Subcutaneous abdominal adipose tissue (tissue), 5 donors: ENCODE measurements around the gene KLHL29.
A peak's percentile ranks its signal among the peaks of the same experiment; 100 is the strongest.

Source experiments
- H3K27ac ChIP-seq: one replicate; pipeline ENCODE4 v1.7.0; 2013; ENCODE audit warnings: low read depth, mild to moderate bottlenecking, inconsistent platforms, low read length, moderate library complexity
- H3K27me3 ChIP-seq, 5 donors: one replicate each; pipeline ENCODE4 v1.7.0; 2013; ENCODE audit warnings: low read length in 5 of 5, inconsistent platforms in 1 of 5; ENCODE audit not compliant: control insufficient read depth in 5 of 5, insufficient read depth in 4 of 5
- H3K36me3 ChIP-seq, 5 donors: one replicate each; pipeline ENCODE4 v1.7.0; 2013; ENCODE audit warnings: low read length in 5 of 5; ENCODE audit not compliant: control insufficient read depth in 5 of 5, insufficient read depth in 5 of 5
- H3K4me1 ChIP-seq, 5 donors: one replicate each; pipeline ENCODE4 v1.7.0; 2013; ENCODE audit warnings: low read length in 5 of 5, mild to moderate bottlenecking in 3 of 5, moderate library complexity in 1 of 5; ENCODE audit not compliant: control insufficient read depth in 5 of 5, insufficient read depth in 5 of 5
- H3K4me3 ChIP-seq, 5 donors: one replicate each; pipeline ENCODE4 v1.7.0; 2013; ENCODE audit warnings: low read length in 5 of 5, low read depth in 1 of 5
- H3K9ac ChIP-seq, 5 donors: one replicate each; pipeline ENCODE4 v1.7.0; 2013; ENCODE audit warnings: low read length in 5 of 5, mild to moderate bottlenecking in 4 of 5, moderate library complexity in 3 of 5
- H3K9me3 ChIP-seq, 5 donors: one replicate each; pipeline ENCODE4 v1.7.0; 2013; ENCODE audit warnings: low read length in 5 of 5; ENCODE audit not compliant: control insufficient read depth in 5 of 5
- donor health status: healthy.
- donor health status: healthy.
- donor health status: healthy.
- donor health status: healthy.
- donor health status: healthy.

The KLHL29 gene

DNA sequence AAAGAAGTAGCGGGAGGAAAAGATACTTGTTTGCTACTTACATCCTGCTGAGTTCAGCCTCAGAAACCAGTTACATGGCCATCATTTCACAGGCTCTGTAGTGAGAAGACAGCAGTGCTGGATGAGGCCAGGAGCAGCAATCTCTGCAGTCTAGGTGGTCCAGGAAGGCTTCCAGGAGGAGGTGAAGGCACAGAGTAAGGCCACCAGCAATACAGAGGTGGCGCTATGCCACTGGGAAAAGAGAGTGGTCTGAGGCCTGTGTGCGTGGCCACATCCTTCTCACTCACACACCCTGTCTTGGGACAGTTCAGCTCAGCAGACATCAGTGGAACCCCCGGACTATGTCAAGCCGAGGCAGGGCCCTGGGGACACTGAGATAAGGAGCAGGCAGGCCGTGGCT is 162.7 kb downstream of the KLHL29 start:
- Histone ChIP-seq H3K27ac (no peak overlapping the region), H3K9me3 (no peaks in the 10 kb centered on the region), H3K9ac (no peak overlapping the region), H3K27me3 (no peaks in the 10 kb centered on the region), H3K36me3 (no peaks in the 10 kb centered on the region), H3K4me3 (no peak overlapping the region), H3K4me1 (peaks cover 4 to 41% (median 29%) of the 10 kb centered on the region in 5 donors)

DNA sequence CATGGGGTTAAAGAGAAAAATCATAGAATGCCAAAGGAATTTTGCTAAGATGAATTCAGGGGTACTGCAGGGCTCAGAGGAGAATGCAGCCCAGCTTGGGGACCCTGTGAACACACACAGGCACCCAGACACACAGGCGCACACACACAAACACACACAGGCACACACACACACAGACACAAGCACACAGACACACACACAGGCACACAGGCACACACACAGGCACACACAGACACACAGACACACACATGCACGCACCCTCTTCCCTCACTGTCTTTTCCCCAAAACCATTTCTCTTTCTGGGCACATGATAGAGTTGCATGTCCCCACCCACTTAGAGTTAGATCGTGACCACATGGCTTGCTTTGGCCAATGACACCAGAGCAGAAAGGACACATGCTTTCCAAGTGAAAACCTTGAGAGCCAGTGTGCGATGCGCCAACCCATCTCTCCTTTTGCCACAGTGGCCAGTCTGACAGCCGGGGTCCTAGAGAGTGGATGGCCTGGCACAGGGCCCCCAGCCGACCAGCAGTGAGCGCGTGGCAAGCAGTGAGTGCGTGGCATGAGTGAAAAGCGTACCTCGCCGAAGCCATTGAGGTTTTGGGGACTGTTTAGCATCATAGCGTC is 163.3 kb downstream of the KLHL29 start:
- Histone ChIP-seq H3K9ac (no peak overlapping the region), H3K4me3 (no peak overlapping the region), H3K27ac (no peak overlapping the region), H3K9me3 (no peaks in the 10 kb centered on the region), H3K4me1 (peaks cover 4 to 35% (median 23%) of the 10 kb centered on the region in 5 donors), H3K27me3 (no peaks in the 10 kb centered on the region), H3K36me3 (no peaks in the 10 kb centered on the region)

- Histone ChIP-seq H3K4me3 (no peak overlapping the region), H3K27ac (no peak overlapping the region), H3K4me1 (peaks cover 2 to 36% (median 24%) of the 10 kb centered on the region in 5 donors), H3K27me3 (no peaks in the 10 kb centered on the region), H3K9me3 (no peaks in the 10 kb centered on the region), H3K9ac (no peak overlapping the region), H3K36me3 (no peaks in the 10 kb centered on the region)
These were observed 164.1 kb downstream of the KLHL29 start for GRCh38 chr2:23549051-23549450.

DNA sequence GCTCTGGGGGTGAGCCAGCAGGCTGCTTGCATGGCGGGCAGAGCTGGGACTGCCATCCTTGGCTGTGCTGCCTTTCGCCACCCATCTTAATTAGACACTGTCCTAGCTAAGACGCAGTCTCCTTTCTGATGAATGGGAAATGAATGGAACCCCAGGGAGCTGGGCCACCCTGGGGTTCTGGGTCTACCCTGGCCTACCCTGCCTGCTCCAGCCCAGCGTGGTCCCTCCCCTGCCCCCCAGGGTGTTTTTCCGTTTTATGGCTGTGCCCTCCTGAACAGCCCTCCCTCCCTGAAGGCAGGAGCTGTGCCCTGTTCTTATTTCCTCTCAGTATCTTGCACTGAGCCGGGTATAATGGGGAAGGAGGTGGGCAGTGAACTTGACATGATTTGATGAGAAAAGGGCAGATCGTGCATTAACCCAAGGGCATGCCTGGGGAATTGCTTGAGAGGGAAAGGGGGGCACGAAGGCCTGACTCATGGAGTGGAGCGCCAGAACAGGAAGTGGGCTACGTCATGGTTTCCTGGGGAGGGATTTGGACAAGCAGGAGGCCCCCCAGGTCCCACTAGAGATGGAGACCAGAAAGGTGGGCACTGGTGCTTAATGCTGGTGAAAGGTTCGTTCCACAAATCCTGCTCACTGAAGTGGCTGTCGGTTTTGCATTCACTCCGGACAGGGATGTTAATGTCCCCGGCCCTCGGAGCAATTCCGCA is 165.0 kb downstream of the KLHL29 start:
- H3K9ac ChIP-seq: no peak overlapping the region
- no peak overlapping the region for H3K27ac ChIP-seq
- H3K4me1 ChIP-seq: peaks cover 2 to 41% (median 28%) of the 10 kb centered on the region in 5 donors
- no peak overlapping the region for H3K4me3 ChIP-seq
- H3K9me3 ChIP-seq: no peaks in the 10 kb centered on the region
- H3K27me3 ChIP-seq: no peaks in the 10 kb centered on the region
- H3K36me3 ChIP-seq: no peaks in the 10 kb centered on the region

- H3K27ac ChIP-seq: no peak overlapping the region
- H3K36me3 ChIP-seq: no peaks in the 10 kb centered on the region
- no peak overlapping the region for H3K9ac ChIP-seq
- no peaks in the 10 kb centered on the region for H3K27me3 ChIP-seq
- H3K4me3 ChIP-seq: no peak overlapping the region
- peaks cover 2 to 36% (median 28%) of the 10 kb centered on the region in 5 donors for H3K4me1 ChIP-seq
- H3K9me3 ChIP-seq: no peaks in the 10 kb centered on the region
These were observed 165.6 kb downstream of the KLHL29 start for GRCh38 chr2:23550553-23550952.

DNA sequence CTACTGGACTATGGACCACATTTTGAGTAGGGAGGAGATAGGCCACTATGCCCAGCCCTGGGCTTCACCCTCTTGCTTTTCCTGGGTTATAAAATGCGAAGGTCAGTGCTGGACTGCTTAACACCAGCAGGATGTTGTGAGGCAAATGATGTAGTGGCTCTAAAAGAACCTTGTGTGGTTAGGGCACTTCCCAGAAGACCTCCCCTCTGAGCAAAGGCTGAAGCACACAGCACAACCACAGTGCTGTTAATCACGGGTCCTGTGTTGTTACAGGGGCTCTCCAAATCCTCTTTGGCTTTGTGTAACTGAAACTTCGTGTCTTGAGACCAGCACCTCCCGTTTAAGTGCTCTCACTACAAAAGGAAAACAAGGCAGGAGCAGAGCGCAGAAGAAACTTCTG is 166.9 kb downstream of the KLHL29 start:
- Histone ChIP-seq H3K9me3 (no peaks in the 10 kb centered on the region), H3K4me1 (peaks cover 2 to 41% (median 38%) of the 10 kb centered on the region in 5 donors), H3K4me3 (no peak overlapping the region), H3K27me3 (no peaks in the 10 kb centered on the region), H3K27ac (no peak overlapping the region), H3K36me3 (no peaks in the 10 kb centered on the region), H3K9ac (no peak overlapping the region)

GRCh38 chr2:23553561-23553960 is 168.6 kb downstream of the KLHL29 start:
- no peak overlapping the region for H3K9ac ChIP-seq
- no peaks in the 10 kb centered on the region for H3K27me3 ChIP-seq
- peak overlapping the region in 1 of 5 donors; percentile 18 for H3K4me3 ChIP-seq
- H3K36me3 ChIP-seq: no peaks in the 10 kb centered on the region
- no peaks in the 10 kb centered on the region for H3K9me3 ChIP-seq
- H3K4me1 ChIP-seq: peaks cover 2 to 43% (median 41%) of the 10 kb centered on the region in 5 donors
- peak overlapping the region; percentile 54 for H3K27ac ChIP-seq

GRCh38 chr2:23554054-23554697 is 169.2 kb downstream of the KLHL29 start:
- Histone ChIP-seq H3K4me1 (peaks cover 2 to 43% (median 41%) of the 10 kb centered on the region in 5 donors), H3K4me3 (peak overlapping the region in 1 of 5 donors; percentile 18), H3K27me3 (no peaks in the 10 kb centered on the region), H3K27ac (peak overlapping the region; percentile 54), H3K9ac (peak overlapping the region in 1 of 5 donors; percentile 6), H3K36me3 (no peaks in the 10 kb centered on the region), H3K9me3 (no peaks in the 10 kb centered on the region)

DNA sequence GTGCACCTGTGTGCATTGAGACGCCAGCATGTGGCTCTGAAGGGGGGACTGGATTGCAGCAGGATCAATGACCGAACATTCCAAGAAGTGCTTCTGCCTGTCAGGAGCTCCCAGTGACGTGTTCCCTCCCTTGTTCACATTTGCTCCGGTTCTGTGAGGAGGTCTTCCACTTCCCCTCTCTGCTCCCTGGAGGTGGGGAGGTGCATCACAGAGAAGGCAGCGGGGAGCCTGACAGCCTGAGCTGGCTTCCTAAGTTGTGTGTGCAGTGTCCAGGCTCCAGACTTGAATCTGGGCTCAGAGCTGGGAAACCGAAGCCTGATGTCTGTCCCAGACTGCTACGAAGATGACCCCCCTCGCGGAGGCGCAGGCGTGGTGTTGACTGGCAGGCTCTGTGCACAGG is 171.0 kb downstream of the KLHL29 start:
- Histone ChIP-seq H3K9me3 (no peaks in the 10 kb centered on the region), H3K9ac (no peak overlapping the region), H3K4me1 (peaks cover 0 to 38% (median 35%) of the 10 kb centered on the region in 5 donors), H3K27me3 (no peaks in the 10 kb centered on the region), H3K27ac (no peak overlapping the region), H3K36me3 (no peaks in the 10 kb centered on the region), H3K4me3 (no peak overlapping the region)

DNA sequence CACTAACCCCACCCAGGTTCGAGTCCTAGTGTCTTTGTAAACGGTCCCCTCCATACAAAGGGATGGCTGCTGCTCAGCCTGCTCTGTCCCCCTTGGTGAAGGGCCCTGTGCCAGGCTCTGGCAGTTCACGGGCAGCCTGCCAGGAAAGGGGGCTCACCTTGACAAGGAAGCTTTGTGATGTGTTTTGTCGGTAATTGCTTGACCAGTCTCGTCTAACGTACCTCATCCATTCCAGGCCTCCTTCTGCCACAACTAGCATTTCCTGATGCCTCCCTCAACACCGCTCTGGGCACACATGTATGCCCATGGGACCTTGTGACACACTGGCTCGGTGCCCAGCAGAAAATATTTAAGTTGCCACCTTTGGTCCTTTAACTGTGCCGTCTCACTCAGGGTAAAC is 171.9 kb downstream of the KLHL29 start:
- H3K36me3 ChIP-seq: no peaks in the 10 kb centered on the region
- no peak overlapping the region for H3K4me3 ChIP-seq
- H3K4me1 ChIP-seq: peaks cover 0 to 47% (median 43%) of the 10 kb centered on the region in 5 donors
- H3K27me3 ChIP-seq: no peaks in the 10 kb centered on the region
- no peak overlapping the region for H3K9ac ChIP-seq
- H3K9me3 ChIP-seq: no peaks in the 10 kb centered on the region
- no peak overlapping the region for H3K27ac ChIP-seq
